H1 (cell line): ENCODE measurements around the gene UBE2I.

Experiments
- CREB1 ChIP-seq: IDR thresholded peaks from 2 replicates; pipeline ENCODE4 v1.6.1; 2012; ENCODE audit warnings: inconsistent platforms
- JUND ChIP-seq: IDR thresholded peaks from 2 replicates; pipeline ENCODE4 v1.6.1; 2011; ENCODE audit warnings: mild to moderate bottlenecking, improper control_type of control experiment, low read length
- POLR2A ChIP-seq, 2 experiments: IDR thresholded peaks; 1 replicate in 1 of 2; 2 replicates in 1 of 2; pipeline ENCODE4 v1.6.1; 2011; ENCODE audit warnings: low read depth in 2 of 2, low read length in 2 of 2, mild to moderate bottlenecking in 2 of 2; ENCODE audit errors: control extremely low read depth in 1 of 2
- SIN3A ChIP-seq, 2 experiments: IDR thresholded peaks in 1 of 2; conservative IDR thresholded peaks in 1 of 2; 2 replicates each; pipeline ENCODE4 v1.6.1; 2011 to 2012; ENCODE audit warnings: low read length in 2 of 2, improper control_type of control experiment in 1 of 2, low read depth in 1 of 2, mild to moderate bottlenecking in 1 of 2

DNA sequence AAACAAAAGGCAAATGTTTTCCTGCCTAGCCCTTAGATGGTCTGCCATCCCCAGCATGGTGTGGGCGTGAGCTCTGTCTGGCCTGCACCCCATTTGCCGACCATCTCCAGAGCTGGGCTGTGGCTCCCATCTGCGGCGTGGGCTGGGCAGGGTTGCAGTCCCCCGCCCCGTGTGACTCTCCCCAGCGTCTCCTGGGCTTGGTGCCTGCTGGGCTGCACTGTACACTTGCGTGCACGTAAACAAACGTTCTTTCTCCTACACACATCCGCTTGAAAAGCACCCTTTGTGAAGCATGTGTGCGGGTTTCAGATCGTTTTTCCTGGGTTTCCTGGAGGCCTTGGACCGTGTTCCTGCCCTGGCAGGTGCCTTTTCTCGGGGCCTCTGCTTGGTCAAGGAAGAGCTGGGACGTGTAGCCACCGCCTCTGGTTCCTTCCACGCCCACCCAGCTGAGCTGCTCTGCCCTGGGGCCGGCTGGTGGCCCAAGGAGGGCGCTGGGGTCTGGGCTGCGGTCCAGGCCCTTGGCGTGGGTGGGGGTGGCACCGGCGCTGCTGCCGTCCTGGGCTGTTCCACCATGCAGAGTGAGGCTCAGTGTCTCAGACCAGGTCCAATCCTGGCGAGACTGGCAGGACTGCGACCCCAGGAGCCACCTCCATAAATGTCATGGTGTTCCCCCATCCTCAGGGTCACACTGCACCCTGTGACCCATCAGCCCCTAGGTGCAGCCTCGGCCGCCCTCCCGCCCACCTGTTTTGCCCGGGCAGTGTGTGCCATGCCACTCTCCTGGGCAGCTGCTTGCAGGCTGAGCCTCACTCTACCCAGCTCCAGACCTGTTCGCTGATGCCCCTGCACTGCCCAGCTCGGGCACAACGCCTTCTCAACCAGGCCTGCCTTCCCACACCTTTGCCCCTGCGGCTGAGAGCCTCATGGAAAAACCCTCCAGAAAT is 14.1 kb downstream of the UBE2I start:
- no peak for TF ChIP-seq JUND
- TF ChIP-seq CREB1: no peak
- TF ChIP-seq POLR2A (IDR thresholded peaks at IDR 0.05; ENCODE audit: control extremely low read depth in 1 of 2, low read depth in 2 of 2, low read length in 2 of 2): peak in 1 of 2 experiments; percentile 12; a peak in 1 of 3 replicates
- TF ChIP-seq SIN3A (conservative IDR thresholded peaks at IDR 0.05 in 1 of 2, IDR thresholded peaks at IDR 0.05 in 1 of 2; ENCODE audit: low read depth in 1 of 2, low read length in 2 of 2): no peak
